HepG2 (cell line): Measurements from ENCODE around the gene ALDH1A2. TPM values are rescaled to one million over a fixed set of nuclear protein-coding genes. Genes with fewer than 3 reads are reported as not detected.

Experiments used
- ATAC-seq: fragments of 200-7000 bp; cut with Tn5 transposase; 3 replicates; pipeline ENCODE4 v1.9.1; 2020; ENCODE audit warnings: mild to moderate bottlenecking, moderate library complexity
- BruUV-seq: library from RNA; stranded (reverse); fragments of 400-500 nt; replicated peaks from 2 replicates; lab custom pipeline; 2021; lab: Mats Ljungman, UMichigan
- CTCF ChIA-PET: fragments of 300-600 bp; formaldehyde crosslinking; extraction: SDS; loops from one replicate; lab custom pipeline; 2021; ENCODE audit warnings: low total read pairs, inconsistent platforms, low intra/inter-chr PET ratio; lab: Yijun Ruan, JAX
- POLR2A ChIA-PET: fragments of 350-600 bp; sonication (Branson Sonifier 250); formaldehyde crosslinking; loops from one replicate; lab custom pipeline; 2020; ENCODE audit warnings: antibody characterized with exemption, inconsistent platforms; lab: Yijun Ruan, JAX
- DNase-seq: peaks from one replicate; pipeline ENCODE4 v3.0.0-alpha.2; 2015; ENCODE audit warnings: low spot score
- FAIRE-seq: peaks from 3 replicates; lab custom pipeline; 2011; peaks lifted over from hg19 to GRCh38; lab: Jason Lieb, UNC
- H2AFZ ChIP-seq: one replicate; pipeline ENCODE4 v1.6.1; 2011; ENCODE audit warnings: low read length, inconsistent platforms
- H3K27ac ChIP-seq: fragments of 300-600 bp; 3 replicates; pipeline ENCODE4 v1.8.0; 2011; ENCODE audit warnings: mixed run types, mild to moderate bottlenecking, mixed read lengths, low read length, inconsistent platforms; ENCODE audit not compliant: insufficient read depth; ENCODE audit errors: extremely low read length
- H3K27me3 ChIP-seq, 2 experiments: fragments of 200-600 bp in 1 of 2; 2 replicates in 1 of 2; 3 replicates in 1 of 2; pipeline versions ENCODE4 v1.6.0 to v1.8.0; 2011; ENCODE audit warnings: low read length in 2 of 2, mild to moderate bottlenecking in 2 of 2, moderate library complexity in 2 of 2, inconsistent platforms in 1 of 2; ENCODE audit not compliant: insufficient read depth in 2 of 2, control insufficient read depth in 1 of 2
- H3K36me3 ChIP-seq, 2 experiments: fragments of 200-600 bp in 1 of 2; replicated peaks in 1 of 2; 2 replicates in 1 of 2; 3 replicates in 1 of 2; pipeline versions ENCODE4 v1.5.1 to v1.8.0; 2011; ENCODE audit warnings: low read length in 2 of 2, inconsistent platforms in 1 of 2; ENCODE audit not compliant: insufficient read depth in 2 of 2, control insufficient read depth in 1 of 2
- H3K4me1 ChIP-seq: 2 replicates; pipeline ENCODE4 v1.5.1; 2012; ENCODE audit warnings: low read length, inconsistent platforms; ENCODE audit not compliant: insufficient read depth
- H3K4me2 ChIP-seq: 2 replicates; pipeline ENCODE4 v1.6.0; 2011; ENCODE audit warnings: low read depth, low read length, inconsistent platforms
- H3K4me3 ChIP-seq, 3 experiments: fragments of 200-600 bp in 1 of 3; sonication (generic), shearing (Covaris generic) in 1 of 3; replicated peaks in 1 of 3; 2 replicates each; pipeline ENCODE4 v1.5.1; 2011 to 2016; ENCODE audit warnings: low read length in 3 of 3, inconsistent platforms in 2 of 3, low read depth in 2 of 3, mild to moderate bottlenecking in 2 of 3, control low read depth in 1 of 3, mixed read lengths in 1 of 3; ENCODE audit not compliant: insufficient read depth in 1 of 3
- H3K79me2 ChIP-seq: one replicate; pipeline ENCODE4 v1.6.1; 2011; ENCODE audit warnings: low read length, inconsistent platforms; ENCODE audit not compliant: insufficient read depth
- H3K9ac ChIP-seq: 2 replicates; pipeline ENCODE4 v1.6.0; 2011; ENCODE audit warnings: mild to moderate bottlenecking, low read depth, low read length, inconsistent platforms; ENCODE audit not compliant: insufficient read depth
- H3K9me3 ChIP-seq: 2 replicates; pipeline ENCODE4 v1.5.1; 2012; ENCODE audit warnings: mild to moderate bottlenecking, low read length
- H4K20me1 ChIP-seq: 2 replicates; pipeline ENCODE4 v1.6.0; 2011; ENCODE audit warnings: inconsistent platforms, mild to moderate bottlenecking, low read length, moderate library complexity; ENCODE audit not compliant: insufficient read depth
- ATF7 ChIP-seq, 2 experiments: fragments of 450-650 bp in 1 of 2; sonication (generic) in 1 of 2; formaldehyde crosslinking in 1 of 2; IDR thresholded peaks; 2 replicates each; pipeline versions ENCODE4 v1.4.0 to v1.6.1; 2016 to 2020; ENCODE audit warnings: antibody characterized with exemption in 1 of 2, mild to moderate bottlenecking in 1 of 2, missing genetic modification reagents in 1 of 2
- ATF7-NPFF ChIP-seq: sonication (generic); formaldehyde crosslinking; IDR thresholded peaks from 2 replicates; pipeline ENCODE4 v1.8.1; 2023; ENCODE audit warnings: mild to moderate bottlenecking, low read depth, missing genetic modification reagents, moderate library complexity
- BRCA1 ChIP-seq: sonication (generic); formaldehyde crosslinking; IDR thresholded peaks from 2 replicates; pipeline ENCODE4 v1.4.0; 2020; ENCODE audit warnings: missing genetic modification reagents
- DRAP1 ChIP-seq: IDR thresholded peaks from 2 replicates; pipeline ENCODE4 v1.6.1; 2016; ENCODE audit warnings: missing genetic modification reagents, missing compliant biosample characterization
- HNF1B ChIP-seq: sonication (generic); formaldehyde crosslinking; IDR thresholded peaks from 2 replicates; pipeline ENCODE4 v1.5.1; 2020; ENCODE audit warnings: mild to moderate bottlenecking, moderate library complexity, missing genetic modification reagents
- HNRNPK ChIP-seq: fragments of 200-400 bp; formaldehyde crosslinking; IDR thresholded peaks from 2 replicates; pipeline ENCODE4 v1.6.1; 2018; ENCODE audit warnings: low read length, low read depth, moderate library complexity, mild to moderate bottlenecking; ENCODE audit not compliant: poor library complexity, severe bottlenecking
- IRF1 ChIP-seq: sonication (generic); formaldehyde crosslinking; IDR thresholded peaks from 2 replicates; pipeline ENCODE4 v1.4.0; 2020; ENCODE audit warnings: low read depth, mild to moderate bottlenecking, missing genetic modification reagents
- REXO4 ChIP-seq: sonication (generic); formaldehyde crosslinking; IDR thresholded peaks from 2 replicates; pipeline ENCODE4 v1.8.0; 2022; ENCODE audit warnings: missing genetic modification reagents, mild to moderate bottlenecking, borderline replicate concordance
- SIN3A ChIP-seq: IDR thresholded peaks from 2 replicates; pipeline ENCODE4 v1.6.1; 2011; ENCODE audit warnings: low read depth, mild to moderate bottlenecking, control low read depth, low read length, borderline replicate concordance
- ZNF382 ChIP-seq: sonication (generic); formaldehyde crosslinking; IDR thresholded peaks from 2 replicates; pipeline ENCODE4 v1.5.0; 2020; ENCODE audit warnings: missing genetic modification reagents, mild to moderate bottlenecking, borderline replicate concordance
- ZNF564 ChIP-seq: sonication (generic); formaldehyde crosslinking; IDR thresholded peaks from 2 replicates; pipeline ENCODE4 v1.8.1; 2023; ENCODE audit warnings: mild to moderate bottlenecking, missing genetic modification reagents
- ZNF7 ChIP-seq: IDR thresholded peaks from 2 replicates; pipeline ENCODE4 v1.6.1; 2016; ENCODE audit warnings: missing biosample characterization, missing genetic modification reagents
- ZNF781 ChIP-seq: sonication (generic); formaldehyde crosslinking; IDR thresholded peaks from 2 replicates; pipeline ENCODE4 v1.5.1; 2020; ENCODE audit warnings: borderline replicate concordance, mild to moderate bottlenecking, missing genetic modification reagents; ENCODE audit errors: not compliant biosample characterization
- WGBS: methylation state at CpG from one replicate; pipeline ENCODE4 v1.1.6; 2017; ENCODE audit warnings: low lambda C conversion rate; 5-methylcytosine and 5-hydroxymethylcytosine counted together
- in situ Hi-C: cut with HindIII; loops from 2 replicates; pipeline ENCODE4 v1.10.0; 2017; ENCODE audit warnings: low pct_unique_long_range_greater_than_20kb; ENCODE audit not compliant: extremely low pct_ligation_motif_present
- intact Hi-C: fragments of 100-400 bp; cut with micrococcal nuclease; formaldehyde crosslinking; loops from one replicate; pipeline ENCODE4 v1.10.0; 2022; ENCODE audit not compliant: unreplicated experiment
- polyA plus RNA-seq, 8 experiments: library from polyadenylated mRNA; depleted of rRNA in 3 of 8; stranded (reverse) in 7 of 8; unstranded in 1 of 8; fragments of >200 nt; fragmentation: Illumina TruSeq in 4 of 8; extraction: Trizol in 4 of 8; gene quantifications; 2 replicates each; pipeline versions ENCODE4 v1.2.1 to v1.2.3, GENCODE V29; 2011 to 2016; ENCODE audit warnings: low read depth in 4 of 8, missing spikeins in 1 of 8, mixed read lengths in 1 of 8; ENCODE audit not compliant: insufficient read depth in 1 of 8
- total RNA-seq, 5 experiments: library from RNA; depleted of rRNA; stranded (reverse); fragments of >200 nt; fragmentation: Illumina TruSeq; extraction: Trizol; gene quantifications; 2 replicates each; pipeline ENCODE4 v1.2.3, GENCODE V29; 2016; ENCODE audit warnings: low read depth in 1 of 5

Gene ALDH1A2
- total and polyA plus RNA-seq, 2 of the 13 experiments (the other 11 are each of a cell fraction or from before 2014, with no cell fraction given) = 0.64 to 0.90 TPM

- no peak for TF ChIP-seq ZNF781 (CRISPR knock-in tag)
- no peak for TF ChIP-seq ATF7 (IDR thresholded peaks at IDR 0.05)
- TF ChIP-seq ATF7 (CRISPR knock-in tag; IDR thresholded peaks at IDR 0.05) = no peak
Measured at GRCh38 chr15:57943754-57944420, 121.6 kb downstream of the ALDH1A2 start (continued).

- H3K27ac ChIP-seq = no peak overlapping the region
- BruUV-seq = no TSS peak
- POLR2A ChIA-PET = no interaction called here
- no peaks in the 10 kb centered on the region for H3K4me1 ChIP-seq
- H3K27me3 ChIP-seq = peaks cover 1 to 5% of the 10 kb centered on the region in 2 experiments; a peak in 2 of 5 replicates
- TF ChIP-seq ZNF564 (CRISPR knock-in tag) (no peak), BRCA1 (no peak), ZNF7 (no peak), REXO4 (CRISPR knock-in tag) (no peak), HNRNPK (no peak), ATF7-NPFF (CRISPR knock-in tag) (no peak), SIN3A (no peak), ZNF382 (CRISPR knock-in tag) (no peak), DRAP1 (CRISPR knock-in tag) (no peak), IRF1 (CRISPR knock-in tag) (no peak), HNF1B (CRISPR knock-in tag) (no peak)
- CTCF ChIA-PET = no interaction called here
- in situ Hi-C loops = no loop called here
- H3K4me3 ChIP-seq = no peak overlapping the region
- H3K4me2 ChIP-seq = no peak overlapping the region
- FAIRE-seq (no peak), DNase-seq (no peak), ATAC-seq (no peak)
- no peaks in the 10 kb centered on the region for H3K9me3 ChIP-seq
- no peaks in the 10 kb centered on the region for H4K20me1 ChIP-seq
- H2AFZ ChIP-seq = no peak overlapping the region
- no peak overlapping the region for H3K9ac ChIP-seq
- intact Hi-C loops = no loop called here
- H3K36me3 ChIP-seq = no peaks in the 10 kb centered on the region
- H3K79me2 ChIP-seq = no peaks in the 10 kb centered on the region
- WGBS = 9% methylated on average over 5 of the region's 5 CpGs
Measured at GRCh38 chr15:57943171-57943570, 122.3 kb downstream of the ALDH1A2 start.
